GM12864 (cell line): Measurements from ENCODE around the gene PSG7.
"Not testable (repeated sequence)": the region's sequence is repeated elsewhere in the genome, so short reads cannot be mapped to it uniquely, and the experiment has no call there.

Experiments
- DNase-seq: peaks from one replicate; pipeline ENCODE4 v3.0.0-alpha.2; 2011; ENCODE audit warnings: low read depth
- H3K4me3 ChIP-seq: 2 replicates; pipeline ENCODE4 v1.5.1; 2011; ENCODE audit warnings: mild to moderate bottlenecking, low read depth, low read length, control low read depth
- TF ChIP-seq, protein P1 (sequence below): IDR thresholded peaks from 2 replicates; pipeline ENCODE4 v1.5.1; 2011; ENCODE audit warnings: low read depth, mild to moderate bottlenecking, moderate library complexity, low read length, control low read depth, inconsistent platforms; ENCODE audit errors: missing control alignments

Gene PSG7

DNA sequence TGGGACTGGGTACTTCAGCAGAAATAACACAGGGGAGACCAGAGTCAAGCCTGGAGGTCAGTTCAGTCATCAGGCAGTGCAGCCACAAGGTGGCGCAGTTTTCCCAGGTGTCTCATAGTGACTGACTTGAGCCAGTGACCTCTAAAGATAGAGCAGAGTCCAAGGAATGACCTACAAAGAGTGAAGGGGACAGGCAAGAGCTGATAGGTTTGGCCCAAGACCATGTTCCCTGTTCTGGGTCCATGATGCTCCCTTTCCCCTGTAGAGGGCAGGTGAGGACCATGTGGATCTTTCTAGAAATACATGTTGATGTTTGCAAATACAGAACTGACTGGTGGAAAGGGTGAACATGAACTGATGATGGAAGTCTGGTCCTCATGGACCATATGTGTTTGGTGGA lies 6.8 kb downstream of the PSG7 start:
- DNase-seq, H3K4me3 ChIP-seq: not testable (repeated sequence)
- TF ChIP-seq, protein P1, sequence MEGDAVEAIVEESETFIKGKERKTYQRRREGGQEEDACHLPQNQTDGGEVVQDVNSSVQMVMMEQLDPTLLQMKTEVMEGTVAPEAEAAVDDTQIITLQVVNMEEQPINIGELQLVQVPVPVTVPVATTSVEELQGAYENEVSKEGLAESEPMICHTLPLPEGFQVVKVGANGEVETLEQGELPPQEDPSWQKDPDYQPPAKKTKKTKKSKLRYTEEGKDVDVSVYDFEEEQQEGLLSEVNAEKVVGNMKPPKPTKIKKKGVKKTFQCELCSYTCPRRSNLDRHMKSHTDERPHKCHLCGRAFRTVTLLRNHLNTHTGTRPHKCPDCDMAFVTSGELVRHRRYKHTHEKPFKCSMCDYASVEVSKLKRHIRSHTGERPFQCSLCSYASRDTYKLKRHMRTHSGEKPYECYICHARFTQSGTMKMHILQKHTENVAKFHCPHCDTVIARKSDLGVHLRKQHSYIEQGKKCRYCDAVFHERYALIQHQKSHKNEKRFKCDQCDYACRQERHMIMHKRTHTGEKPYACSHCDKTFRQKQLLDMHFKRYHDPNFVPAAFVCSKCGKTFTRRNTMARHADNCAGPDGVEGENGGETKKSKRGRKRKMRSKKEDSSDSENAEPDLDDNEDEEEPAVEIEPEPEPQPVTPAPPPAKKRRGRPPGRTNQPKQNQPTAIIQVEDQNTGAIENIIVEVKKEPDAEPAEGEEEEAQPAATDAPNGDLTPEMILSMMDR: peak; percentile 36

DNA sequence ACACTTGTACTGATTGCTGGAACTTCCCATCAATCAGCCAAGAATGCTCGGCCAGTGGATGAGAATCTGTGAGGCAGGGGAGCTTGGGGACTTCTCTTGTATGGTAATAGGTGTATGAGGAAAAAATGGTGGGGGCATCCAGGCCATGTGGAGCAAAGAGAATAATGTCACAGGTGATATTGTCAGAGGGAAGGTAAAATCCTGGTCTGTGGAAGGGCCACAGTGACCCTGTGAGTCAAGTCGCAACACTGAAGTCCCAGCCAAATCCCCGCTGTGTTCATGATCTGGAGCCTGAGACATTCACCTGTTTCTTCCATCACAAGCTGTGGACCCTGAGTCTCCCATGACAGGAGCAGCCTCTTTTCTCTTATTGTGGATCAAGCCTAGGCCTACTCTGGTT lies 8.1 kb downstream of the PSG7 start:
- DNase-seq: no peak
- TF ChIP-seq, protein P1: no peak
- no peak overlapping the region for H3K4me3 ChIP-seq

DNA sequence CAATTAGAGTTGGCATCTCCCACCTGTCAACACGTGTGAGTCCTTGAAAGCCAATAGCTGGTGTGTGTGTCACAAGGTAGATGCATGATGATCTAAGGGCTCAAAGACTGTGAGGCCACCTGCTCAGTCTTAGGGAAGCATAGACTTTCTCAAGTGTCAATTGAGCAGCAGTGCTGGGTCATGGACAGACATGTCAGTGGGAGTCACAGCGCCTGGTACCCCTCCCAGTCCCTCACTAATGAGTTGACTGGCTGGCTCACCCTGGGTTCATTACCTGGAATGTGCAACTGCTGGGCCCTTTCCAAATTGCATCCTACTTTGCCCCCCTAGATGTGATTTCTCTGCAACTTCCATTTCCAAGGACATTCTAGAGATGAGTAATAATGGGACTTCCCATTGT lies 10.2 kb downstream of the PSG7 start:
- H3K4me3 ChIP-seq: no peak overlapping the region
- DNase-seq: no peak
- TF ChIP-seq, protein P1: no peak

DNA sequence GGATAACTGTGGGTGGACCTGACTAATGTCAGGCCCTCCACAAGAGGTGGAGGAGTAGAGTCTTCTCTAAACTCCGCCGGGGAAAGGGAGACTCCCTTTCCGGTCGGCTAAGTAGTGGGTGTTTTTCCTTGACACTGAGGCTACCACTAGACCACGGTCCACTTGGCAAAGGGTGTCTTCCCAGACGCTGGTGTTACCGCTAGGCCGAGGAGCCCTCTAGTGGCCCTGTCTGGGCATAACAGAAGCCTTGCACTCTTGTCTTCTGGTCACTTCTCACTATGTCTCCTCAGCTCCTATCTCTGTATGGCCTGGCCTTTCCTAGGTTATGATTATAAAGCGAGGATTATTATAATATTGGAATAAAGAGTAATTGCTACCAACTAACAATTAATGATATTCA lies 13.9 kb downstream of the PSG7 start:
- not testable (repeated sequence) for H3K4me3 ChIP-seq

DNA sequence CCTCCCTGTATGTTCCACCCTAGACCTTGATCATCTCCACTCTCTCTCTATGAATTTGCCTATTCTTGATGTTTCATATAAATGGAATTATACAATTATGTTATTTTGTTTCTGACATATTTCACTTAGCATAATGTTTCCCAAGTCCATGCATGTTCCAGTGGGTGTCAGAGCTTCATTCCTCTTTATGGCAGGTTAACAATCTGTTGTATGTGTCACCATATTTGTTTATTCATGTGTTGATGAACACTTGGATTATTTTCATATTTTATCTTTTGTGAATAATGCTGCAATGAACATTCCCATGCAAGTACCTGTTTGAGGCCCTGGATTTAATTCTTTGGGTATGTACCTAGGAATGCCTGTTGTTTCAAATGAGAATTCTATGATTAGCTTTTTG lies 16.0 kb downstream of the PSG7 start:
- not testable (repeated sequence) for DNase-seq, H3K4me3 ChIP-seq

More for the DNA sequence above, 13.9 kb downstream of the PSG7 start:
- TF ChIP-seq, protein P1: peak; percentile 87
- DNase-seq: peak; percentile 4

DNA sequence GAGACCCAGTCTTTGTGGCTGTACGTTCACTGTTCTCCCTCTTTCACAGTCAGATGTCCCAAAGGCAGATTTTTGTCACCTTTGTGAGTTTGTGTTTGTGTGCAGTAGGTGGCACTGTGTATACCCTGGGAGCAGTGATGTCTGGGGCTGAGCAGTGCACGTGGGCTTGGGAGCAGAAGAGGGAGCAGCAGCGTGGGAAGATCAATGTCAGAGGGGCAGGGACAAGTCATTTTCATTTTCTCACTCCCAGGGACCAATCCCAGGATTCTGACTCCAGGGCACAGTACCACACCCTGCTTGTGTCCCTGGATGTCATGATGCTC lies 17.3 kb downstream of the PSG7 start:
- no peak for DNase-seq

DNA sequence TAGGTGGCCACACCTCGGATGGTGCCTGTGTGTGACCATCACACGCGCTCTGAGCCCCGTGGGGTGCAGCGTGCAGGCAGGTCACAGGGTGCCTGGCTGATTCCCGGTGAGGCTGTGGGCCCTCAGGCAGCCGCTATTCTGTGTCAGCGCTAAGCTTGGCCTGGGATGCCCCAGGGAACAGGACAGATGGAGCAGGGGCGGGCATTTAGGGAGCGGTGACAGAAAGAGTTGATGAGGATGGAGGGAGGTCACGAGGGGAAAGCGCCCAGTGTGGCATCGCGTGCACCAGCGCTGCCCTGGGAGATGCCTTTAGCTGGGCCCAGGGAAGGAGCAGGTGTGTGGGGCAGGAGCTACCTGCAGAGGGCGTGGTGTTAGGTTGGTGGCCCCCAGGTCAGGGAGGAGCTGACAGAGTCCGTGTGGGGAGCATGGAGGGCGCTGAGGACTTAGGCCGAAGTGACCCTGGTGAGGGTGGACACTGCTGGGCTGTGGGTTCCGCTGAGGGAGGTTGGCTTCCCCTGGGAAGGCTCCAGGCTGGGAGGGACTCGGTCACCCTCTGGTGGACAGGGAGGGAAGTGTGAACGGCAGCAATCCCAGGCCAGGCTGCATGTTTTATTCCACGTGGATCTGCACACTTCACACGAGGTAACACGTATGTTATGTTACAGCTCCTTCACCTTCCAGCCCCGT lies 17.8 kb downstream of the PSG7 start:
- not testable (repeated sequence) for DNase-seq, H3K4me3 ChIP-seq
- TF ChIP-seq, protein P1: peak; percentile 55

More for the DNA sequence above, 17.3 kb downstream of the PSG7 start:
- TF ChIP-seq, protein P1: no peak
- no peak overlapping the region for H3K4me3 ChIP-seq

DNA sequence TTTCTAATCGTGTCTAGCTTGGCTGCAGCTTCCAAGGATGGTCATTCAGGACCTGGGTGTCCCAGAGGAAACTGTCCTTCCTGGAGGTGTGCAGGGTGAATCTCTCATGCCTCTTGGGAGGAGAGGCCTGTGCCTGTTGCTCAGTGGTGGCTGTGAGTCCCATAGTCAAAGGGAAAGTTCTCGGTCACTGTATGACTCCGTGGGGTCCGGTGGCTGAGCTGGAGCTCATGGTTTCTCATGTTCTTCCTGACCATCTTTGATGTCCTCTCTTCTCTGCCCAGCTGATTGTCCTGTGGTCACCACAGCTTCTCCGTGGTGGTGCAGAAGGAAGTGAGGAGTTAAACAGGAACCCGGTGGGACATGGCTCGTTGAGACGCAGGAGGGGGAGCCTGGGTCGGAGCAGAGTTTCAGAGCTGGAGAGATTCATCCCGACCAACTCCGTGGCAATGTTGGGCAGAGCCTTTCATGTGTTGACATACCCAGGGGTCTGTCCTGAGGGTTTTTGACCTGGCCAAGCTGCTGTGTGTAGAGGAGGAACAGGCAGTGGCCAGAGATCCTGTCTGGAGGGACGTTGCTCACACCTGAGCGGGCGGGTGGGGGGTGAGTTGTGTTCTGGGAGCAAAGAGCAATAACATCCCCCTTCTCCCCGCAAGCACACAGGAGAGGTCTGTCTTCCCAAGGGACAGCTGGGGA lies 18.5 kb downstream of the PSG7 start:
- not testable (repeated sequence) for H3K4me3 ChIP-seq, DNase-seq

DNA sequence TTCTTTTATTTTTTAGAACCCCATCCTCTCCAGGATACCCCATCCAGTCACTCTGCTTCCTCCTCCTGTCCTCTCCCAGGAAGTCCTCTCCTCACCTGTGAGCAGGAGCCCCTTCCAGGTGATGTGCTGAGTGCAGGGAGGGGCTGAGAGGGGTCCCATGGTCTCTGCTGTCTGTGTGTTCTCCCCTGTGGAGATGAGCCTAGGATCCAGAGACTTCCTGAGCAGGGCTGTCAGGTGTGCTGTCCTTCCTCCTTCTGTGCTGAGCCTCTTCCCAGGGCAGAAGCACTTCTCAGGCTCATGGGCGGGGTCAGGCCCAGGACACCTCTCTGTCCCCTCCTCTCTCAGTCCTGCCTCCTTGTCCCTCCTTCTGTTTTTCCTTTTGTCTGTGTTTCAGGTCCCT lies 19.4 kb downstream of the PSG7 start, which contains the start of gene PSG6:
Gene PSG6 (minus strand): TSS at position 261 of the 400 bp plus-strand sequence. CDS start 102 bp downstream, at position 159.
- not testable (repeated sequence) for DNase-seq, H3K4me3 ChIP-seq

DNA sequence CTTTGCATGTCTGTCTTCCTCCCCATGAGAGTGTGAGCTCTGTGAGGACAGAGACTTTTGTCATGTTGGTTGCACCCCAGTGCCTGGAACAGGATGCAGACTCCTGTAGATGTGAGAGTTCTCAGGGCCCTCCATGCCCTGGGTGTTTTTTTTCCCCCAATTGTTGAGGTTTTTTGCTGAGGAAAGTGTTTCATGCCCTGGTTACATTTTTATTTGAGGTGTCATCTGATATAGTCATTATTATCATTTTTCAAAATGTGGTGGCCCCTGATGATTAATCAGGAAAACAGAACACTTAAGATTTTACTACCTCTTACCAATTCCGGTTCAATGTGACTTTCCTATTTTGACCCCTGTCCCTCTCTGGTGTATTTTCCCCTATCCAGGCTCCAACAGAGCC lies 20.1 kb downstream of the PSG7 start:
- H3K4me3 ChIP-seq, DNase-seq: not testable (repeated sequence)

DNA sequence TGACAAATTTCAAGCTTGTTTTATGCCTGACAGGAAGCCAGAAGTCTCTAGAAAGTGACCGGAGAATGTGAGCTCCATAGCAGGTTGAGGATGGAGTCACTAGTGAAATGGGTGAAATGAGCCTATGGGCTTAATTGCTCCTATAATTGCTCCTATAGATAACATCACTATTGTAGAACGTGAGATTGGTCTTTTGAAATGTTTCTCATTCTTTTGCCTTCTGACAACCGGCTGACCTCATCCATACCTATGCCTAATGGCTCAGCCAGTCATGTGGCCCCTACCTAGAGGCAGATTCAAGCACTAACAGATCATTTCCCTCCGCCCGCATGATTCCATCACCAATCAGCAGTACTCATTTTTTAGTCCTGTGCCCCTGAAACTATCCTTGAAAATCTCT lies 23.5 kb downstream of the PSG7 start:
- H3K4me3 ChIP-seq, DNase-seq: not testable (repeated sequence)
